GM18505 (cell line): ENCODE results near the gene SCT.

Source experiments
- ATAC-seq: cut with Tn5 transposase; IDR thresholded peaks from one replicate; pipeline ENCODE4 v1.9.1; 2021; ENCODE audit not compliant: unreplicated experiment
- POLR2A ChIP-seq: IDR thresholded peaks from 4 replicates; pipeline ENCODE4 v1.6.1; 2011; ENCODE audit warnings: borderline replicate concordance; ENCODE audit not compliant: insufficient read depth, insufficient read length; ENCODE audit errors: extremely low read depth

The SCT gene

GRCh38 chr11:638631-639331 is 11.8 kb upstream of the SCT start:
- TF ChIP-seq POLR2A, result no peak
- ATAC-seq, result no peak

GRCh38 chr11:637593-638521 is 10.9 kb upstream of the SCT start:
- ATAC-seq, result no peak
- TF ChIP-seq POLR2A, result no peak

- TF ChIP-seq POLR2A, result no peak
- ATAC-seq, result no peak
Observed at GRCh38 chr11:637333-637592, 10.3 kb upstream of the SCT start.

GRCh38 chr11:636511-637332 is 9.7 kb upstream of the SCT start, which contains the start of gene DRD4:
Gene DRD4 (plus strand): TSS chr11:637269. CDS start chr11:637305, 36 bp downstream.
- no peak for ATAC-seq
- no peak for TF ChIP-seq POLR2A

GRCh38 chr11:635945-636510 is 9.0 kb upstream of the SCT start:
- ATAC-seq, result no peak
- TF ChIP-seq POLR2A, result no peak

- no peak for TF ChIP-seq POLR2A
- ATAC-seq, result no peak
Observed at GRCh38 chr11:630871-631270, 3.9 kb upstream of the SCT start.

- no peak for ATAC-seq
- no peak for TF ChIP-seq POLR2A
Observed at GRCh38 chr11:629237-629583, 2.2 kb upstream of the SCT start.

- TF ChIP-seq POLR2A, result no peak
- ATAC-seq, result no peak
Observed at GRCh38 chr11:628056-628455, 1.1 kb upstream of the SCT start.

GRCh38 chr11:627308-627576 is 261 bp upstream of the SCT start:
- no peak for TF ChIP-seq POLR2A
- ATAC-seq, result no peak

GRCh38 chr11:625636-626268 is 1.2 kb downstream of the SCT start:
- ATAC-seq, result no peak

GRCh38 chr11:624705-625635 is 2.0 kb downstream of the SCT start, which contains the start of gene CDHR5:
Gene CDHR5 (minus strand): TSS chr11:624955. CDS start chr11:624902, 53 bp downstream.
- no peak for TF ChIP-seq POLR2A
- ATAC-seq, result no peak

More at GRCh38 chr11:625636-626268, 1.2 kb downstream of the SCT start:
- TF ChIP-seq POLR2A, result no peak
